Stimulated activated CD8-positive, alpha-beta memory T cell treated with anti-CD3 and anti-CD28 coated beads, Interleukin-7, amount 100 ng/mL, for 24 hours (primary cell): ENCODE data around the gene SIAH2.

Experiments
- DNase-seq: peaks from one replicate; pipeline ENCODE4 v3.0.0-alpha.2; 2020; ENCODE audit warnings: low read depth

SIAH2 gene

DNA sequence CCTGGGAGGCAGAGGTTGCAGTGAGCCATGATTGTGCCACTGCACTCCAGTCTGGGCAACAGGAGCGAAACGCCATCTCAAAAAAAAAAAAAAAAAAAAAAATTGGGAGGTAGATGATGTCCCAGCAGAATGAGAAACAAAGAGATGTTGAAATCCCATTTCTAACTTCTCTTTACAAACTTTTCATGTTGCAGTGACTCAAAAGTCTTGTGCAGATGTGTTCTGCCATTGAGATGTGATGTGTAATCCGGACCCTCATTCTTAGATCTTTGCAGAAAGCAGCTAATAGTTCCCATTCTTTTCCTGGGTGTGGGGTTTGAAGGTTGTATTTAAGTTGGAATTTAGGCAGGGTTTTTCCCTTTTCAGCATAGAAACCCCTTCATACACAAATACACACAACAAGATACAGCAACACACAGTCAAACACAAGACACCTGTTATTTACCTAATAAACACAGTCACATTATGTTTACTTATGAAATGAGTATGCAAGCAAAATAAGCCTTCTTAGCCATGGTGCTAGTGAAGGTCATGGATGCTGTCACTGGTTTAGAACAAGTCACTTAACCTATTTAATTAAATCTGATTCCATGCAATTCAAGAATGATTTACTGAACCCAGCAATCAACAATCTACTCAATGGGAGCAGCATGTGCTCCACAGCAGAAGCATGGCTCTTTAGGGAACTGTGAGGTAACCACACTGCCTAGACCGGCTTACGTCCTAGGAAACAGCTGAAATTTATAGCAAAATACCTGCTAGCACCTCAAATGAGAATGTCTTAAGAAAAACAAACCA lies 14.9 kb downstream of the SIAH2 start:
- no peak for DNase-seq

DNA sequence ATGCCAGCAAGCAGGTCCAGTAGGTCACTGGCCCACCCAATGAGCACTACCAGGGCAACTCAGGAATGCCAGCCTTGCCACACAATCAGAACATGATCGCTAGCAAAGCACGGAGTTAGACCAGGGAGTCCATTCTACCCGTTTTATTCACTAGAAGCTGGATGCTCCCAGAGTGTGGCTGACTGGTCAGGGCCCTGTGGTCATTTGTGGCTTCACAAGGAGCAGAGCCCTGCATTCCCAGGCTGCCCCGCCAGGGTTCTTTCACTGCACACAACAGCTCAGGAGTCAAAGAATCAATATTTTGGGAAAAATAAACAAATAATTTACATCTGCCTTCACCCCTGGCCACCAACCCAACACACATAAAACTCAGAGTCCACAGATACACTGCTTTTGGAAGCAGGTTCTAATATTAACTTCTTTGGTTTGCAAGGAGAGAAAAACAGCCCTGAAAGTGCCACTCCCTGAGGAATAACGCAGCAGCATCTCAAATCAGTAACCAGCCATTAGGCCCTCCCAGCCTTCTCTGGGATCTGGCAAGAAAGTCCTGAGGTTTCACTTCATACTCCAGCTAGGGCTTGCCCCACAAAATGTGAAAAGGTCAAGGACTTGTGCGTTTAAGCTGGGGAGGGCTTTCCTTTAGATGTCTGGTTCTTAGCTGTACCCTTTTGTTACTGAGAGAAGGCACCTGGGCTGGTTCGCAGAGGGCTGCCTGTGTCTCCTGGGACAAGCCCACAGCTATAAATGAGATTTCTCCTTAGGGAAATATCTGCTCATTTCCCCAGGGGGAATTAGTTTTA lies 16.0 kb downstream of the SIAH2 start:
- no peak for DNase-seq

DNA sequence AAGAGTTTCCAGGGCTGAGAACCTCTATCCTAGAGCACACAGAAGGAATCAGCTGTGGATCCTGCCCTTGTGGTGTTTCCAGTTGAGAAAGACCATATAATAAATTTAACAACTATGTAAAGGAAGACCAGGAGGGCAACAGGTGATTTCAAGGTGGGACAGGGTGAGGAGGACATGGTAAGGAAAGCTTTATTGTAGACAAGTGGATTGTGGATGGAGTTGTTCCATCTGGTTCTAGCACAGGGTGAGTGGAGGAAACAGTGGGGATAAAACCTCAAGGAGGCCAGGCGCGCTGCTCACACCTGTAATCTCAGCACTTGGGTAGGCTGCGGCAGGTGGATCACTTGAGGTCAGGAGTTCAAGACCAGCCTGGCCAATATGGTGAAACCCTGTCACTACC lies 17.1 kb downstream of the SIAH2 start:
- DNase-seq = no peak

DNA sequence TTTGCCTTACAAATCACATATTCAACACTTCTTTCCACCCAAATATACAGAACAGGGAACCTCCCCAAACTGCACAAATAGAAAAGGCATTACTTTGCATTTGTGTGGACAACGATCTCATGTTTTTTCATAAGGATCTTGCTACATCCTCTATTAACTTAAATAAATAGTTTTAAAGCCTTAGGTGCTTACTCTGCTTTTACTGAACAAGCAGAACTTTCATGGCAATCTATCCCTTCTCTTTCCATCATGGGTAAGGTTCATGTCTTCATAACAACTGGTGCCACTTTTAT lies 18.1 kb downstream of the SIAH2 start:
- DNase-seq = no peak

DNA sequence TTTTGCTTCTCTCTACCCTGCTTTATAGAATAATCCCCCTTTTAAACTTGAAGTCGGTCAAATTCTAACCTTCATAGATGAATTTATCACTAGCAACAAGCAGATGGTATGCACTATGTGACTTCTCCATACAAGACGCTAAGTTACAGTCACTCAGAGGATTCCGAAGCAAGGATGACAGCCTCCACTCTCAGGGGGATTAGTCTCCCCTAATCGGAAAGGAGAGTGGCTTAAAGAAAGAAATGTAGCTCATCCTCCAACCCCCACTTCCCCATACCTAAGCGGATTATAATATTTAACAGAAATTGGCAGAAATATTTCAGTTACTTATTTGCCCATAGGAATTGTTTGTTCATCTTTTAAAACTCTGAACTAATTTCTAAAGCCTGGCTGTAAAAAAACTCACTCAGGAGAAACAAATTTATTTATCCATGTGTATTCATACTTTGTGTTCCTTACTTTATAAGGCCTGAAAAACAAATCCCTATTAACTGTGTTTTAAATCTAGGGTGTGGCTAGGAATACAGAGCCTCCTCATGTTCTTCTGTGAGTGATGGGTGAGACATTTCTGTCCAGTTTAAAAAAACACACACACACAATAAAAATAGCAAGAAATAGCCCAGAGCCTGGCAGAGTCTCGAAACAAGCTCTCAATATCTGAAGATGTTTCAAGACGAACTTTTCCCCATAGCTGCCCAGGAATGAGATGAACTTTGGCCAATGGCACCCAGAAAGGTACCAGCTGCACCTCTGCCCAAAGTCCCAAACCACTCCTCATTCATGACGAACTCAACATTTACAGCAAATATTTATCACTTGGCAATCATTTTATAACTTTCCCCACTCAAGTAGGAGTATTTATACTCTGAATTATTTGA lies 18.7 kb downstream of the SIAH2 start:
- no peak for DNase-seq

DNA sequence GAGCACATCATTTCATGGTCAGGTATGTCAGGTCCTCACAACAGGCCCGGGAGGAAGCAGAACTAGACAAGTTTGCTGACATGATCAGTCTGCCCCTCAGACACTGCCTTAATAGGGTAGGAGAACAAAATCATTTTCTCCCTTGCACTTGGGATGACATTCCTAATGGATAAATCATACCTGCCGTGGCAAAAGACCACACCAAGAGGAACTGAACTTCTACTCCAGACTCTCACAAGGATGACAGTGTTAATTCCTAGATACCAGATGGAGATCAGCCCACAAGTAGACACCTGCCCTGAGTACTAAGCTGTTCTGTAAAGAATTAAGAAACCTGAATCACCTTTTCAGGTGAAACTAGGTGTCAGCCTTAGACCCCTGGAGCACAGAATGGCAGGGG lies 19.5 kb downstream of the SIAH2 start:
- no peak for DNase-seq

DNA sequence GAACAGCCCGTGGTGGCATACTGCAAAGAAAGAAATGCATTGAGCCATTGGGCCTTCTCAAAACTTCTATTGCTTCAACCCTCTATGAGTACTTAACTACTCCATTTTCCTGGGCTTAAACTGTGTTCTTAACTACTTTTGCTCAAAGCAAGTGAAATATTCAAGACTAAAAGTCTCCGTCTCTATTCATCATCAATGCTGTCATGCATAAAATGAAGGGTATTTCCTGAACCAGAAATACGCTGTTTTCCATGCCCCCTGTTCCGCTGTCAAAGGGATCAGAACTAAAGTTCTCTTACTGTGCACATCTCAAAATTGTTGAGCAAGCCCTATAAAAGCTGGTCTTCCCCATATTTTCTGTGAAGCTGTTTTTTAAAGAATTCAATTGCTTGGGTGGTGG lies 20.3 kb downstream of the SIAH2 start:
- DNase-seq = no peak

DNA sequence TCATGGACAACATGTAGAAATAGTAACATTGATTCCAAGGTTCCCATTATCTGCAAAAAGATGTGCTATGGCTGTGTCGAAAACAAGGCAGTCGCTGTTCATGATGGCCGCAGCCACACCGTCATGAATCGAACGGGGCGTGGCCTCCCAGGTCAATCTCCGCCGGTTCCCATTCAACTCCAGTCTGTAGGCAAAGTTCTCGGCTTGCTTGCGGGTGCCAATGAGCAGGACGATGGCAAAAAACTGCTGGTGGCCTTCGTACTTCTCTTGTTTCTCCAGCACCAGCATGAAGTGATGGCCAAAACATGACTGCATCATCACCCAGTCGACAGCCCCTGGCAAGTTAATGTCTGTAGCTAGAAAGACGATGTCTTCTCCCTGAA lies 20.8 kb downstream of the SIAH2 start:
- DNase-seq = no peak

DNA sequence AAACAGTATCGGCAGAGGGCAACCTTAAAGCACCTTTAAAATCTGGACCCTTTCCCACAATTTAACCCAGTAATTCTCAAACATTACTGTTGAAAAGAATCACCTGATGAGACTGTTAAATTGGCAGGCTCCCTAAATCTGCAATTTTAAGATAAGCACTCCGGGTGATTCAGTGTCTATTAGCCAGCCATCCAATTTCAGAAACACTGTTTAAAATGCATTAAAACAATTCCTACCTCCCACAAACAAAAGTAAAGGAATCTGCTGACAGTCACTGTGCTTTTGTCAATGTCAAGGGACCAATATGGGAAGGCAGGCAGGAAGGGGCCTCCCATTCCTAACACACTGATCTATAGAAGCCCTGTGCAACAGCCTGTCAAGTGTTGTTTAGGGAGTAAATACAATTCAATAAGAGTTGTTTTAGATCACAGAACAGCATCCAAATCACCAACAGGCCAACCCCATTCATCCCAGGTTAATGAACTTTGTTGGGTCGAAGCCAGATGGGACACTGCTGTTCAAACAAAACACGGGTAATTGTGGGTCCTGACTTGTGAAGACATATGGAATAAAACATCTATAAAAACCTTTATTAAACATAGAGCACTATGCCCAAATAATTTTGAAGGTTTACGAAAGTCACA lies 21.4 kb downstream of the SIAH2 start:
- DNase-seq = no peak

DNA sequence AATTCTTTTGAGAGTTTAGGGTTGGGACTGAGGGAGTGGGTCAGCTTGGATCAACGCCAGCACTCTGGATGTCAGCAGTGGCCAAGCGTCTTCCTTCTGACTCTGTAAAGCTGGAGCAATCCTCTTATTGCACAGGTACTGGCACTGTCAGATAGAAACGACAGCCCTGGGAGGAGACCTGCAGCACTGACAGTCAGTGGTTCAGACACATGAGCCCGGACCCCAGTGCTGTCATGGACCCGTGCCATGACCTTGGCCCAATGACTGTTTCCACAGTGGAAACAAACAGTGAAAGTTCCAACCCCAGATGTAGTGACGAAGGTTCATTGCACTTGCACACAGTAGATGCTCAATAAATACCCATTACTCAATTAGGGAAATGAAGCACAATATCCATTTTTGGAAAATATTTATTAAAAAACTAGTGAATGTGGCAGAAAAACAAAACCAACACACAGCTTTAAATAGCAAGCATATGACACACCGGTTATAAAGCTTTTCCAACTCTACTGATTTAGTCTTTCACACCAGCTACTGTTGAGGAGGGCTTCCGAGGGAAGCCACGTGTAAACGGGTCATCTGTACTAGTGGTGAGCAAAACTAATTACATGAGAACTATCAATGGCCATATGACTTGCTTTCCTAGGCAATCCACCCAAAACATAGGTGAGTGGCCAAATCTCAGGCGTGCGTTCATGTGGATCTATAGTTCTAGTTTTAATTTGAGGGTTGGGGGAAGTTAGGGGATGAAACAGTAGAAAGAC lies 22.1 kb downstream of the SIAH2 start:
- no peak for DNase-seq

DNA sequence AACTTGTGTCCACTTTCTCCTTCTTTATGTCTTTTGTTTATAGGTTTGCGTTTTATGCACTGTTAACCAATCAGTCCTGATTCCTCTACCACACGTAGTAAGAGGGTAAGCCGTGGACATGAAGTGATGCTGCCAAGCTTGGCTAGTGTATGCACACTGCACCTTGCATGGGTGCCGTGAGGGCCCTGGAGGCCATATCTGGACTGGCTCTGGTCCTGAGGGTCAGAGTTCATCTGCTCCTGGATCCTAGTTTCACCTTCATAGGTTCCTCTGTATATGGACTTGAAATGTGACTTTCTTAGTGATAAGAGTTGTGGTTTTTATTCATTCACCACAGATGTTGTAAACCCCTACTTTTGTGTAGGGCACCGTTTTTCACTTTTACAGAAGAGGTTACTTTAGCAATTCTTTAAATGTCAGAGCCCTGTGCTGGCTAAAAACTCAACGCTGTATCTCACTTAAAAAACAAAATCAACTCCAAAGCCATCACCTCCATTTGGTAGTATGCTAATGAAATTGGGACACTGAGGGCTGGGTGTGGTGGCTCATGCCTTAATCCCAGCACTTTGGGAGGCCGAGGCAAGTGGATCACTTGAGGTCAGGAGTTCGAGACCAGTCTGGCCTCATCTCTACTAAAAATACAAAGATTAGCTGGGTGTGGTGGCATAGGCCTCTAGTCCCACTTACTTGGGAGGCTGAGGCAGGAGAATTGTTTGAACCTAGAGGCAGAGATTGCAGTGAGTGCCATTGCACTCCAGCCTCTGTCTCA lies 22.9 kb downstream of the SIAH2 start:
- no peak for DNase-seq

DNA sequence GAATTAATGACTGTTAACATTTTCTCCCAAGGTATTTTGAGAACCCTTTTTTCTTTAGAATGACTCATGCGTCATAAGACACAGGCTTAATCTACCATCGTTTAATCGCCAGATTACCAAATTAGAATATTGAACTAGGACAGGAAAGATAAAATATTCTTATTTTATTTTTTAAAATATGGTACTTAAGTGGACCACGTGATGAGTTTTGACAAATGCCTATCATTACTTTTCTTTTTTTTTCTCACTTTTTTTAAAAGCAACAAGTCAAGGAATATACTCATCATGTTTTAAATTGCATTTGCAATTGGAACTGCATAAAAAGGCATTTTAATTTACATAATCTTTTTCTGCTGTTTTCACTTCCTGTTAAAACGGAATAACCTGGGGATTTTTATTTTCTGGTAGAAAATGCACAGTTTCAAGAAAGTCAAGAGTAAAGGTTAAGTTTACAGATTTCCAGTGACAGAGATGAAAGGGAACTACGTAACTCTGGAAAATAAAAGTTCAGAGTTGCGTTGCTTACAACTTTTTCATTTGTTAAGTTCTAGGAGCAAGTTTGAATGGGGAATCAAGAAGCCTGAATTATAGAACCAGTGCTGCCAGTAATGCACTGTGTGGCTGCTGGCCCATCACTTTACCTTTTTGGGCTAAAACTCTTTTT lies 23.6 kb downstream of the SIAH2 start:
- DNase-seq = no peak

DNA sequence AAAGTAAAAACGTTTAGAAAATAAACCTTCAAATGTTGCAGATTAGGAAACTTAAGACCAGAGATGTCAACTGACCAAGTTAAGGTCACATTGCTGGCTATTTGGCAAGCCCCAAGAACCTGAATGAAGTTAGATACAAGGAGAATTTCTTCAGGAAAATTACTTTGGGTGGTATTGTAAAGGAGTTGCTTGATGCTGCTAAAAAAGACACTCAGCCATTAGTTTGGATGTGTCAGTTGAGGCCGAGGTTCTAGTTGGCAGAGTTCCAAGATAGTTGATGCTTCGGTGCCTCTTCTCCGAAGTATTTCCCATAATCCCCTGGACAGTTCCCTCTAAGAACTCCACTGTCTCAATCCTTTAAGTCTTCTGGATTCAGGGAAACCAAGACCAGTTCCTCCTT lies 24.3 kb downstream of the SIAH2 start:
- DNase-seq = no peak

DNA sequence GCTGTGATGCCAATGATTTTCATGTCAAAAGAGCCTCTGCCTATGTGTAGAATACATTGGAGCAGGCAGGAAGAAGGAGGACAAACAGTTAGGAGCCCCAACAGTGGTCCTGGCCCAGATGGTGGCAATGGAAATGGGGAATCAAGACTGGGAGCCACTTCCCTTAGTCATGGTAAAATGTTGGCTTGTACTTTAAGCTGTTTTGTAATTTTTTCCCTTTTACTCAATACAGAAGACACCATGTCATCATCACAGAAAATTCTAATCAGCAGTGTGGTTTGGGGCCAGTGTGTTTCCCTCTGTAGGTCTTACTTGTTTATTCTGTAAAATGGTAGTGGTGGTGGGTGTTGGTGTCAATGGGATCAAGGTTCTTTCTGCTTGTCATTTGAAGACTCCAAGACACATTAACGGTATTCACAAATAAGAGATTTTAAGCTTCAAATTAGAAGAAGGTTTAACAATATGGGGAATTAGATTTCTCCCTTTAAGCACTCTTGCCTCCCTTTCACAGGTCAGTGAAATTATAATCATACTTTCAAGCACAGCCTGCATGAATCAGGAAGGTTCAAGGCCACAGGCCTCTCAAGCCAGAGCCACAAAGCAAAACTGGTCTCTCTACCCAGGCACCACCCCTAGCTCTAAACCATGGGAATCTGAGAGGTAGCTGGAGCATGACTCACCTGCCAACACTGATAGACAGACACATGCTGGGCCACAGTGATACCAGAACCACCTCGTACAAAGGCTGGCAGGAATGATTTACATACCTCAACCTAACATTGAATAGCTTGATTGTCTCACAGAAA lies 24.9 kb downstream of the SIAH2 start:
- no peak for DNase-seq

DNA sequence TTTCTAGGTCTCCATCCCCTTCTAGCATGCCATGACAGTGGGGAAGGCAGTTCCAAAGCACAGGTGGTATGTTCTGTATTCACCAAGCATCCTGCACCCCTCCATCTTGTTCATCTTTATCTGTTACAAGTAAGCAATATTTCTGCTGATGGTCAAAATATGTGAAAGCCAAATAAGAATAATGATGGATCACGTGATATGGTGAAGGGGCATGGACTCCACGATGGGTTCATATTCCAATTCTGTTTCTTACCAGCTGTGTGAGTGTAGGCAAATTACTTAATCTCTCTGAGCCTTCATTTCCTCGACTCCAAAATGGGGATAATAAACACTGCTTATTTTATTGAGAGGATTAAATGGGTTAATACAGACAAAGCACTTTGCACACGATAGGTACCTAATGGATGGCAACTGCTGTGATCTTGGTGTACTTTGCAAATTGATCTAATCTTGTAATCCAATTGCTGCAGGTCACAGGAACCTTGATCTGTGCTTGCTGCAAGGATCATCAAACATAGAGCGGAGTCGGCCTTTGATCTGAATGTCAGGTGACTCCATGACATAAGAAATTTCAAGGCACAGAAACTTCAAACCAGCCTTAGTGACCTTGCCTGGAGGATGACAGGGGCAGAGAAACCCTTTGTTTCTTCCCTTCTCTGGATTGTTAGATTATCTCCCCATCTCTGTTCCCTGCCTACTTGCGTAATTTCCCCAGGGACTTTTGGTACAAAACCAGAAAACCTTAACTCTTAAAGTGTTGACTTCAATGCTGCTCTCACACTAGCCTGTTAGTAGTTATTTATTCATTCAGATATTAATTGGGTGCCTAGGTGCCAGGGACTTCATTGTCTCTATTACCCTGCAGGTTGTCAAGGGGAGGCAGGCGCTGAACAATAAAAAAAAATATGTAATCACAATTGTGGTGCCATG lies 25.8 kb downstream of the SIAH2 start:
- DNase-seq = no peak

DNA sequence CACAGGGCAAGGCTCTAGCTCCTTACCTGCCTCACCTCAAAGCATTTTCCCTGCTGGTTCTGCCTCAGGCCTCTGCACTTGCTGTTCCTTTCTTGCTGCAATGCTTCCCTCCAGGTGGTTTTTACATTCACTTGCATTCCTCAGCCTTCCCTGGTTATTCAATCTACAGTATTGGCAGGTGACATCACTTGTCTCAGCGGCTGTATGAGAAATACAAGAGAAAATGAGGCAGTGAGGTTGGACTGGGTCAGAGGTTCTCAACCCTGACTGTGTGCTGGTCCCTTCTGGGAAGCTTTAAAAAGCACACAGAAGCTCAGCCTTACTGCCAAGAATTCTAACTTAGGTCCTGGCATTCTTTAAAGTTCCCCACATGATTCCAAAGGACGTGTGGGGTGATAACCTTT lies 26.7 kb downstream of the SIAH2 start:
- no peak for DNase-seq

DNA sequence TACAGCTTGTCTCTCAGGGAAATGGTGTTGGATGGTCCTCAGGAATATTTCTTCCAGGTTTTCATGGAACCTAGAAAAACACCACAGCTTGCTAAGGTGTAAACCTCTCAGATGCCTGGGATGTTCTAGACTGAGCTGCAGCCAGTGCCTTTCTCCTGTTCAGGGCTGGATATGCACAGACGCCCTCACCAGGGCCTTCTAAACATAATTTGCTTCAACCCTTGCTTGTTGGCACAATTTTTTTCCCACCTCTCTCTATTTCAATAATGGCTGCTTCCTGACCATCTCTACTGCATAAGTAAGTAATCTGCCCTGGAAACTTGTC lies 28.2 kb downstream of the SIAH2 start:
- DNase-seq = no peak
